Vagina (tissue), 2 donors: Measurements from ENCODE around the gene MLF2.

Source experiments
- CTCF ChIP-seq, 3 experiments: fragments of 450-650 bp in 2 of 3; fragments of 200-600 bp in 1 of 3; sonication (generic) in 1 of 3; IDR thresholded peaks; one replicate each; pipeline ENCODE4 v1.5.1; 2017 to 2019; ENCODE audit warnings: antibody characterized with exemption in 3 of 3, mild to moderate bottlenecking in 2 of 3, moderate library complexity in 2 of 3
- POLR2A ChIP-seq, 2 donors: fragments of 450-650 bp; IDR thresholded peaks; one replicate each; pipeline ENCODE4 v1.6.1; 2017; ENCODE audit warnings: antibody characterized with exemption in 2 of 2, mild to moderate bottlenecking in 2 of 2, moderate library complexity in 2 of 2

- TF ChIP-seq CTCF (IDR thresholded peaks at IDR 0.05) (no peak), POLR2A (IDR thresholded peaks at IDR 0.05) (no peak)
Observed at GRCh38 chr12:6767353-6768319, 14.7 kb upstream of the MLF2 start.
